Naive B cell (primary cell): ENCODE data around the gene MAP3K12. TPM values are rescaled to one million over a fixed set of nuclear protein-coding genes. Genes with fewer than 3 reads are reported as not detected.
A peak's percentile ranks its signal among the peaks of the same experiment; 100 is the strongest.

Source experiments
- ATAC-seq, 2 donors: fragments of 150-1000 bp; cut with Tn5 transposase; 2 replicates each; pipeline ENCODE4 v1.10.0; 2021; ENCODE audit warnings: low read depth in 2 of 2, mild to moderate bottlenecking in 2 of 2, moderate library complexity in 2 of 2
- DNase-seq: peaks from one replicate; pipeline ENCODE4 v3.0.0; 2022
- H3K27ac Mint-ChIP-seq, 6 donors: one replicate each; pipeline ENCODE4 v1.8.0; 2020 to 2022; ENCODE audit warnings: mild to moderate bottlenecking in 6 of 6, mixed read lengths in 6 of 6, moderate library complexity in 5 of 6, inconsistent platforms in 2 of 6
- H3K27me3 Mint-ChIP-seq, 3 donors: one replicate each; pipeline ENCODE4 v1.8.0; 2021 to 2022; ENCODE audit warnings: mixed read lengths in 3 of 3, mild to moderate bottlenecking in 1 of 3
- H3K36me3 Mint-ChIP-seq, 2 donors: one replicate each; pipeline ENCODE4 v1.8.0; 2020 to 2022; ENCODE audit warnings: mixed read lengths in 2 of 2, inconsistent platforms in 1 of 2, mild to moderate bottlenecking in 1 of 2
- H3K4me1 Mint-ChIP-seq, 3 donors: one replicate each; pipeline ENCODE4 v1.8.0; 2020 to 2022; ENCODE audit warnings: mixed read lengths in 3 of 3, inconsistent platforms in 1 of 3, mild to moderate bottlenecking in 1 of 3, moderate library complexity in 1 of 3
- H3K4me3 Mint-ChIP-seq, 8 donors: one replicate each; pipeline ENCODE4 v1.8.0; 2020 to 2022; ENCODE audit warnings: mild to moderate bottlenecking in 8 of 8, mixed read lengths in 8 of 8, moderate library complexity in 8 of 8, inconsistent platforms in 2 of 8
- H3K9me3 Mint-ChIP-seq, 7 donors: one replicate each; pipeline ENCODE4 v1.8.0; 2020 to 2022; ENCODE audit warnings: mixed read lengths in 7 of 7, mild to moderate bottlenecking in 5 of 7, inconsistent platforms in 2 of 7, moderate library complexity in 1 of 7
- polyA plus RNA-seq, 6 donors: library from polyadenylated mRNA; unstranded; fragments of 300-500 nt; fragmentation: Illumina TruSeq; gene quantifications; one replicate each; pipeline ENCODE4 v1.2.3, GENCODE V29; 2021; ENCODE audit warnings: low read depth in 6 of 6

Gene MAP3K12
- polyA plus RNA-seq, 6 donors from 2014 or later, result 1.00 to 1.8 (median 1.4) TPM; not detected in 1

GRCh38 chr12:53505086-53505485, 5.8 kb upstream of the MAP3K12 start:
- peak overlapping the region in 1 of 6 donors; percentile 67 for H3K27ac Mint-ChIP-seq
- peaks cover 25 to 34% (median 27%) of the 10 kb centered on the region in 3 donors for H3K4me1 Mint-ChIP-seq
- H3K27me3 Mint-ChIP-seq, result no peaks in the 10 kb centered on the region
- ATAC-seq, result no peak
- no peak for DNase-seq
- H3K36me3 Mint-ChIP-seq, result peaks cover 0 to 7% of the 10 kb centered on the region in 2 donors
- H3K9me3 Mint-ChIP-seq, result no peaks in the 10 kb centered on the region
- H3K4me3 Mint-ChIP-seq, result peak overlapping the region in 2 of 8 donors; percentile 32 to 77

- H3K4me3 Mint-ChIP-seq, result peak overlapping the region in 2 of 8 donors; percentile 32 to 77
- no peaks in the 10 kb centered on the region for H3K27me3 Mint-ChIP-seq
- H3K27ac Mint-ChIP-seq, result no peak overlapping the region
- DNase-seq, result no peak
- H3K4me1 Mint-ChIP-seq, result peaks cover 31 to 39% (median 36%) of the 10 kb centered on the region in 3 donors
- no peaks in the 10 kb centered on the region for H3K9me3 Mint-ChIP-seq
- no peak for ATAC-seq
- H3K36me3 Mint-ChIP-seq, result peaks cover 0 to 7% of the 10 kb centered on the region in 2 donors
Observed at GRCh38 chr12:53504004-53504920, 5.0 kb upstream of the MAP3K12 start.

- peak overlapping the region in 6 of 8 donors; percentile 9 to 76 (median 51) for H3K4me3 Mint-ChIP-seq
- H3K9me3 Mint-ChIP-seq, result no peaks in the 10 kb centered on the region
- DNase-seq, result no peak
- no peak for ATAC-seq
- peaks cover 34 to 40% (median 40%) of the 10 kb centered on the region in 3 donors for H3K4me1 Mint-ChIP-seq
- no peak overlapping the region for H3K27ac Mint-ChIP-seq
- no peaks in the 10 kb centered on the region for H3K27me3 Mint-ChIP-seq
- peaks cover 0 to 7% of the 10 kb centered on the region in 2 donors for H3K36me3 Mint-ChIP-seq
Observed at GRCh38 chr12:53502983-53503728, 3.9 kb upstream of the MAP3K12 start.

- no peaks in the 10 kb centered on the region for H3K27me3 Mint-ChIP-seq
- peaks cover 0 to 7% of the 10 kb centered on the region in 2 donors for H3K36me3 Mint-ChIP-seq
- H3K4me3 Mint-ChIP-seq, result peak overlapping the region in 6 of 8 donors; percentile 44 to 97 (median 94)
- H3K4me1 Mint-ChIP-seq, result peaks cover 34 to 42% (median 40%) of the 10 kb centered on the region in 3 donors
- DNase-seq (no peak), ATAC-seq (no peak)
- H3K9me3 Mint-ChIP-seq, result no peaks in the 10 kb centered on the region
- H3K27ac Mint-ChIP-seq, result peak overlapping the region in 1 of 6 donors; percentile 99
Observed at GRCh38 chr12:53502331-53502730, 3.1 kb upstream of the MAP3K12 start.

GRCh38 chr12:53501615-53502181, 2.4 kb upstream of the MAP3K12 start:
- no peaks in the 10 kb centered on the region for H3K9me3 Mint-ChIP-seq
- ATAC-seq (no peak), DNase-seq (no peak)
- peak overlapping the region; percentile 91 to 97 (median 96) for H3K4me3 Mint-ChIP-seq
- peaks cover 34 to 40% (median 39%) of the 10 kb centered on the region in 3 donors for H3K4me1 Mint-ChIP-seq
- H3K36me3 Mint-ChIP-seq, result peaks cover 0 to 7% of the 10 kb centered on the region in 2 donors
- H3K27ac Mint-ChIP-seq, result peak overlapping the region; percentile 91 to 100 (median 99)
- H3K27me3 Mint-ChIP-seq, result no peaks in the 10 kb centered on the region

GRCh38 chr12:53500776-53501614, 1.7 kb upstream of the MAP3K12 start, which contains the start of gene TARBP2:
TARBP2 (plus strand) TSS chr12:53501283; CDS start chr12:53501409, 126 bp downstream.
- peaks cover 34 to 40% (median 39%) of the 10 kb centered on the region in 3 donors for H3K4me1 Mint-ChIP-seq

GRCh38 chr12:53500142-53500775, 1.0 kb upstream of the MAP3K12 start:
- Mint-ChIP-seq H3K4me1 (peaks cover 33 to 40% (median 39%) of the 10 kb centered on the region in 3 donors), H3K27me3 (no peaks in the 10 kb centered on the region), H3K9me3 (no peaks in the 10 kb centered on the region), H3K27ac (peak overlapping the region; percentile 94 to 100 (median 99)), H3K4me3 (peak overlapping the region; percentile 91 to 97 (median 96)), H3K36me3 (no peaks in the 10 kb centered on the region)
- no peak for DNase-seq
- ATAC-seq, result no peak

More at GRCh38 chr12:53500776-53501614, 1.7 kb upstream of the MAP3K12 start, which contains the start of gene TARBP2:
- DNase-seq (peak; percentile 99), ATAC-seq (peak; percentile 80 to 81)
- H3K4me3 Mint-ChIP-seq, result peak within 1 kb of the TSS; percentile 91 to 97 (median 96)
- H3K27ac Mint-ChIP-seq, result peak within 1 kb of the TSS; percentile 94 to 100 (median 99)
- peaks cover 0 to 7% of the 10 kb centered on the region in 2 donors for H3K36me3 Mint-ChIP-seq
- H3K9me3 Mint-ChIP-seq, result no peaks in the 10 kb centered on the region
- no peaks in the 10 kb centered on the region for H3K27me3 Mint-ChIP-seq

- Mint-ChIP-seq H3K9me3 (no peaks in the 10 kb centered on the region), H3K4me3 (peak overlapping the region; percentile 35 to 96 (median 88)), H3K27ac (peak overlapping the region in 4 of 6 donors; percentile 55 to 94 (median 73)), H3K4me1 (peaks cover 37 to 46% (median 41%) of the 10 kb centered on the region in 3 donors), H3K27me3 (no peaks in the 10 kb centered on the region), H3K36me3 (no peaks in the 10 kb centered on the region)
- ATAC-seq (no peak), DNase-seq (no peak)
Observed at GRCh38 chr12:53498235-53498630, 1.0 kb downstream of the MAP3K12 start.

- H3K27me3 Mint-ChIP-seq, result no peaks in the 10 kb centered on the region
- H3K27ac Mint-ChIP-seq, result peak overlapping the region in 1 of 6 donors; percentile 57
- H3K4me3 Mint-ChIP-seq, result peak overlapping the region in 6 of 8 donors; percentile 0 to 96 (median 58)
- no peaks in the 10 kb centered on the region for H3K36me3 Mint-ChIP-seq
- ATAC-seq, result no peak
- H3K4me1 Mint-ChIP-seq, result peaks cover 42 to 49% (median 46%) of the 10 kb centered on the region in 3 donors
- DNase-seq, result no peak
- H3K9me3 Mint-ChIP-seq, result no peaks in the 10 kb centered on the region
Observed at GRCh38 chr12:53497461-53497860, 1.8 kb downstream of the MAP3K12 start.

GRCh38 chr12:53496752-53497032, 2.6 kb downstream of the MAP3K12 start:
- Mint-ChIP-seq H3K4me3 (peak overlapping the region in 1 of 8 donors; percentile 53), H3K9me3 (no peaks in the 10 kb centered on the region), H3K27me3 (no peaks in the 10 kb centered on the region), H3K36me3 (no peaks in the 10 kb centered on the region), H3K27ac (no peak overlapping the region), H3K4me1 (peaks cover 41 to 50% (median 45%) of the 10 kb centered on the region in 3 donors)
- ATAC-seq, result no peak
- no peak for DNase-seq

- ATAC-seq, result no peak
- peak overlapping the region in 3 of 8 donors; percentile 20 to 53 (median 37) for H3K4me3 Mint-ChIP-seq
- H3K36me3 Mint-ChIP-seq, result no peaks in the 10 kb centered on the region
- H3K4me1 Mint-ChIP-seq, result peaks cover 41 to 48% (median 44%) of the 10 kb centered on the region in 3 donors
- H3K27me3 Mint-ChIP-seq, result no peaks in the 10 kb centered on the region
- no peaks in the 10 kb centered on the region for H3K9me3 Mint-ChIP-seq
- H3K27ac Mint-ChIP-seq, result peak overlapping the region in 1 of 6 donors; percentile 41
- DNase-seq, result no peak
Observed at GRCh38 chr12:53495903-53496751, 3.1 kb downstream of the MAP3K12 start.
